Body of pancreas (tissue), 4 donors: Measurements from ENCODE around the gene BHMT2. TPM values are rescaled to one million over a fixed set of nuclear protein-coding genes. Genes with fewer than 3 reads are reported as not detected.

Experiments used
- ATAC-seq: fragments of 150-250 bp; one replicate; pipeline ENCODE4 v1.9.1; 2016
- DNase-seq, 4 donors: peaks; one replicate each; pipeline ENCODE4 v3.0.0-alpha.2; 2019
- H3K27ac ChIP-seq, 4 donors: fragments of 200-600 bp; sonication (generic); 1 replicate in 3 of 4; 2 replicates in 1 of 4; pipeline versions ENCODE4 v1.5.1 to v1.6.1; 2016 to 2019; ENCODE audit warnings: mild to moderate bottlenecking in 1 of 4, mixed read lengths in 1 of 4, moderate library complexity in 1 of 4
- H3K27me3 ChIP-seq, 2 donors: fragments of 200-600 bp; sonication (generic); one replicate each; pipeline ENCODE4 v1.6.0; 2016; ENCODE audit warnings: mild to moderate bottlenecking in 1 of 2
- H3K36me3 ChIP-seq, 2 donors: fragments of 200-600 bp; sonication (generic); replicated peaks in 1 of 2; 2 replicates each; pipeline ENCODE4 v1.5.1; 2016; ENCODE audit warnings: low read depth in 2 of 2; ENCODE audit not compliant: insufficient read depth in 1 of 2
- H3K4me1 ChIP-seq: fragments of 200-600 bp; sonication (generic); one replicate; pipeline ENCODE4 v1.6.0; 2016
- H3K4me3 ChIP-seq, 2 donors: fragments of 200-600 bp; sonication (generic); 1 replicate in 1 of 2; 2 replicates in 1 of 2; pipeline ENCODE4 v1.5.1; 2016 to 2019
- H3K9me3 ChIP-seq, 3 donors: fragments of 200-600 bp; sonication (generic); 1 replicate in 2 of 3; 2 replicates in 1 of 3; pipeline ENCODE4 v1.5.1; 2016
- CTCF ChIP-seq, 7 experiments: fragments of 450-650 bp in 4 of 7; fragments of 200-600 bp in 3 of 7; sonication (generic) in 3 of 7; IDR thresholded peaks; one replicate each; pipeline ENCODE4 v1.5.1; 2016 to 2019; ENCODE audit warnings: antibody characterized with exemption in 7 of 7
- POLR2A ChIP-seq, 3 donors: fragments of 450-650 bp; IDR thresholded peaks; one replicate each; pipeline ENCODE4 v1.6.1; 2016; ENCODE audit warnings: antibody characterized with exemption in 3 of 3, mild to moderate bottlenecking in 2 of 3
- WGBS, 2 donors: methylation state at CpG; one replicate each; pipeline ENCODE4 v1.1.5; 2017; 5-methylcytosine and 5-hydroxymethylcytosine counted together
- intact Hi-C: fragments of 100-400 bp; cut with DNase I; formaldehyde crosslinking; loops from one replicate; pipeline ENCODE4 v1.15.1; 2023
- total RNA-seq, 2 donors: library from RNA; depleted of rRNA; stranded (reverse); fragments of >200 nt; gene quantifications; one replicate each; pipeline ENCODE4 v1.1.0, GENCODE V29; 2016

BHMT2 gene
- total RNA-seq, 2 donors from 2014 or later, result 1.6 to 2.6 TPM

GRCh38 chr5:79109527-79110492, 40.2 kb downstream of the BHMT2 start:
- no peaks in the 10 kb centered on the region for H3K36me3 ChIP-seq
- peak; percentile 20 to 56 (median 40) for DNase-seq
- intact Hi-C loops, result no loop called here
- no peak overlapping the region for H3K4me3 ChIP-seq
- H3K27ac ChIP-seq, result no peak overlapping the region
- WGBS, 2 donors, result 48 to 55% methylated on average over 15 of the region's 15 CpGs
- peaks cover 3% of the 10 kb centered on the region for H3K4me1 ChIP-seq
- ATAC-seq, result no peak
- TF ChIP-seq POLR2A (IDR thresholded peaks at IDR 0.05) (no peak), CTCF (IDR thresholded peaks at IDR 0.05) (peak in 6 of 7 experiments; percentile 29 to 49 (median 38))
- no peaks in the 10 kb centered on the region for H3K9me3 ChIP-seq
- H3K27me3 ChIP-seq, result no peaks in the 10 kb centered on the region

- no peaks in the 10 kb centered on the region for H3K27me3 ChIP-seq
- intact Hi-C loops, result no loop called here
- 45 to 64% methylated on average over 21 to 32 of the region's 32 CpGs for WGBS, 2 donors
- H3K4me3 ChIP-seq, result no peak within 1 kb of the TSS
- no peaks in the 10 kb centered on the region for H3K9me3 ChIP-seq
- ATAC-seq (no peak), DNase-seq (no peak)
- peaks cover 3% of the 10 kb centered on the region for H3K4me1 ChIP-seq
- H3K27ac ChIP-seq, result no peak within 1 kb of the TSS
- TF ChIP-seq POLR2A (IDR thresholded peaks at IDR 0.05), result no peak
- no peak for TF ChIP-seq CTCF (IDR thresholded peaks at IDR 0.05)
- H3K36me3 ChIP-seq, result no peaks in the 10 kb centered on the region
Observed at GRCh38 chr5:79111387-79111959, 41.9 kb downstream of the BHMT2 start, which contains the start of gene BHMT. TSS of gene BHMT (plus strand) at chr5:79111809. CDS start at chr5:79111886, 77 bp downstream.

GRCh38 chr5:79111960-79112702, 42.6 kb downstream of the BHMT2 start:
- ATAC-seq, result no peak
- no peak for DNase-seq
- Histone ChIP-seq H3K27me3 (no peaks in the 10 kb centered on the region), H3K27ac (no peak overlapping the region), H3K4me1 (no peaks in the 10 kb centered on the region), H3K4me3 (no peak overlapping the region), H3K9me3 (no peaks in the 10 kb centered on the region), H3K36me3 (no peaks in the 10 kb centered on the region)
- intact Hi-C loops, result no loop called here
- WGBS, 2 donors, result 30 to 50% methylated on average over 28 to 35 of the region's 39 CpGs
- TF ChIP-seq POLR2A (IDR thresholded peaks at IDR 0.05) (no peak), CTCF (IDR thresholded peaks at IDR 0.05) (no peak)

GRCh38 chr5:79112703-79113058, 43.1 kb downstream of the BHMT2 start:
- intact Hi-C loops, result no loop called here
- WGBS, 2 donors, result 82 to 93% methylated on average over 5 of the region's 5 CpGs
- TF ChIP-seq POLR2A (IDR thresholded peaks at IDR 0.05) (no peak), CTCF (IDR thresholded peaks at IDR 0.05) (no peak)
- Histone ChIP-seq H3K27ac (no peak overlapping the region), H3K4me3 (no peak overlapping the region), H3K27me3 (no peaks in the 10 kb centered on the region), H3K36me3 (no peaks in the 10 kb centered on the region), H3K4me1 (no peaks in the 10 kb centered on the region), H3K9me3 (no peaks in the 10 kb centered on the region)
- DNase-seq, result no peak
- ATAC-seq, result no peak
